DND-41 (cell line): ENCODE measurements around the gene EVA1C.

Experiments
- ATAC-seq: fragments of 200-7000 bp; cut with Tn5 transposase; 3 replicates; pipeline ENCODE4 v1.9.1; 2021; ENCODE audit warnings: low read depth; ENCODE audit not compliant: insufficient read depth
- DNase-seq: peaks from one replicate; pipeline ENCODE4 v3.0.0-alpha.2; 2020
- H2AFZ ChIP-seq: 2 replicates; pipeline ENCODE4 v1.6.0; 2012; ENCODE audit warnings: low read depth, low read length
- H3K27ac ChIP-seq: 2 replicates; pipeline ENCODE4 v1.5.1; 2012; ENCODE audit warnings: low read length, inconsistent platforms
- H3K27me3 ChIP-seq: fragments of 200-600 bp; sonication (generic); 2 replicates; pipeline ENCODE4 v1.6.0; 2012; ENCODE audit warnings: low read length, mild to moderate bottlenecking, inconsistent platforms; ENCODE audit not compliant: insufficient read depth, poor library complexity
- H3K36me3 ChIP-seq: 2 replicates; pipeline ENCODE4 v1.5.1; 2012; ENCODE audit warnings: low read length, inconsistent platforms; ENCODE audit not compliant: insufficient read depth
- H3K4me1 ChIP-seq: 2 replicates; pipeline ENCODE4 v1.5.1; 2012; ENCODE audit warnings: mild to moderate bottlenecking, low read length; ENCODE audit not compliant: insufficient read depth
- H3K4me2 ChIP-seq: 2 replicates; pipeline ENCODE4 v1.6.0; 2012; ENCODE audit warnings: mild to moderate bottlenecking, moderate library complexity, low read length, inconsistent platforms; ENCODE audit not compliant: insufficient read depth
- H3K4me3 ChIP-seq, 2 experiments: fragments of 200-600 bp in 1 of 2; shearing (Covaris generic) in 1 of 2; 2 replicates each; pipeline ENCODE4 v1.5.1; 2012 to 2016; ENCODE audit warnings: inconsistent platforms in 2 of 2, low read length in 2 of 2, mild to moderate bottlenecking in 2 of 2, low read depth in 1 of 2, moderate library complexity in 1 of 2
- H3K79me2 ChIP-seq: 2 replicates; pipeline ENCODE4 v1.6.0; 2012; ENCODE audit warnings: low read length, inconsistent platforms; ENCODE audit not compliant: insufficient read depth
- H3K9ac ChIP-seq: 2 replicates; pipeline ENCODE4 v1.6.0; 2012; ENCODE audit warnings: low read depth, mild to moderate bottlenecking, inconsistent platforms, low read length, moderate library complexity
- H3K9me3 ChIP-seq: 2 replicates; pipeline ENCODE4 v1.5.1; 2012; ENCODE audit warnings: low read length, moderate library complexity, mild to moderate bottlenecking, inconsistent platforms; ENCODE audit not compliant: insufficient read depth, severe bottlenecking
- H4K20me1 ChIP-seq: 2 replicates; pipeline ENCODE4 v1.6.0; 2012; ENCODE audit warnings: low read length; ENCODE audit not compliant: insufficient read depth
- CTCF ChIP-seq: IDR thresholded peaks from 2 replicates; pipeline ENCODE4 v1.5.1; 2012; ENCODE audit warnings: borderline replicate concordance, low read length, moderate library complexity, mild to moderate bottlenecking; ENCODE audit not compliant: poor library complexity, severe bottlenecking; ENCODE audit errors: extremely low read depth
- EZH2 ChIP-seq: IDR thresholded peaks from 3 replicates; pipeline ENCODE4 v1.6.1; 2012; ENCODE audit warnings: borderline replicate concordance, low read depth, mild to moderate bottlenecking, moderate library complexity, low read length, inconsistent platforms; ENCODE audit not compliant: severe bottlenecking

Gene EVA1C

GRCh38 chr21:32484706-32485380 lies 72.3 kb downstream of the EVA1C start:
- H3K4me3 ChIP-seq: no peak overlapping the region

GRCh38 chr21:32492376-32492775 lies 79.9 kb downstream of the EVA1C start:
- no peak for DNase-seq
- no peak overlapping the region for H3K27ac ChIP-seq
- no peak for TF ChIP-seq CTCF
- no peak for TF ChIP-seq EZH2

More at GRCh38 chr21:32484706-32485380, 72.3 kb downstream of the EVA1C start:
- TF ChIP-seq CTCF (no peak), EZH2 (no peak)
- Histone ChIP-seq H4K20me1 (no peaks in the 10 kb centered on the region), H3K36me3 (no peaks in the 10 kb centered on the region), H2AFZ (no peak overlapping the region), H3K4me1 (no peaks in the 10 kb centered on the region), H3K27me3 (no peaks in the 10 kb centered on the region), H3K27ac (no peak overlapping the region), H3K9me3 (peaks cover 2% of the 10 kb centered on the region), H3K79me2 (no peaks in the 10 kb centered on the region), H3K9ac (no peak overlapping the region), H3K4me2 (no peak overlapping the region)
- no peak for ATAC-seq
- DNase-seq: no peak

GRCh38 chr21:32494934-32495709 lies 82.6 kb downstream of the EVA1C start:
- no peaks in the 10 kb centered on the region for H3K79me2 ChIP-seq
- TF ChIP-seq CTCF (no peak), EZH2 (no peak)
- H3K36me3 ChIP-seq: no peaks in the 10 kb centered on the region
- no peak overlapping the region for H3K9ac ChIP-seq
- no peak for ATAC-seq
- no peaks in the 10 kb centered on the region for H3K4me1 ChIP-seq
- H3K27me3 ChIP-seq: no peaks in the 10 kb centered on the region
- no peak overlapping the region for H2AFZ ChIP-seq
- no peak overlapping the region for H3K4me2 ChIP-seq
- no peak overlapping the region for H3K27ac ChIP-seq
- H3K9me3 ChIP-seq: no peaks in the 10 kb centered on the region
- no peak overlapping the region for H3K4me3 ChIP-seq
- no peaks in the 10 kb centered on the region for H4K20me1 ChIP-seq
- DNase-seq: no peak

More at GRCh38 chr21:32492376-32492775, 79.9 kb downstream of the EVA1C start:
- H2AFZ ChIP-seq: no peak overlapping the region
- no peak overlapping the region for H3K4me3 ChIP-seq
- no peak for ATAC-seq
- H3K79me2 ChIP-seq: no peaks in the 10 kb centered on the region
- peaks cover 2% of the 10 kb centered on the region for H3K9me3 ChIP-seq
- H3K4me1 ChIP-seq: no peaks in the 10 kb centered on the region
- no peaks in the 10 kb centered on the region for H3K36me3 ChIP-seq
- no peaks in the 10 kb centered on the region for H4K20me1 ChIP-seq
- H3K27me3 ChIP-seq: no peaks in the 10 kb centered on the region
- no peak overlapping the region for H3K4me2 ChIP-seq
- H3K9ac ChIP-seq: no peak overlapping the region
